H1 (cell line): ENCODE results near the gene IGF2R. TPM values are rescaled to one million over a fixed set of nuclear protein-coding genes. Genes with fewer than 3 reads are reported as not detected.

ENCODE experiments used
- CTCF ChIA-PET: fragments of 300-600 bp; sonication (Branson Sonifier 250); formaldehyde crosslinking; loops from one replicate; lab custom pipeline; 2021; ENCODE audit not compliant: partially characterized antibody; lab: Charles Lee
- POLR2A ChIA-PET: fragments of 300-600 bp; sonication (Branson Sonifier 250); formaldehyde crosslinking; loops from one replicate; lab custom pipeline; 2021; ENCODE audit warnings: inconsistent platforms; ENCODE audit not compliant: partially characterized antibody; lab: Charles Lee
- DNase-seq, 2 experiments: peaks; one replicate each; pipeline versions ENCODE4 v3.0.0 to v3.0.0-alpha.2; 2010 to 2022; ENCODE audit warnings: low spot score in 2 of 2, low read depth in 1 of 2, mixed read lengths in 1 of 2
- FAIRE-seq: peaks from 2 replicates; lab custom pipeline; 2011; peaks lifted over from hg19 to GRCh38; lab: Jason Lieb, UNC
- H2AFZ ChIP-seq: 2 replicates; pipeline ENCODE4 v1.8.1; 2012; ENCODE audit warnings: low read length, inconsistent platforms
- H2AK5ac ChIP-seq: 2 replicates; pipeline ENCODE4 v1.6.1; 2013; ENCODE audit warnings: low read depth, low read length
- H2BK120ac ChIP-seq: replicated peaks from 2 replicates; pipeline ENCODE3; 2013; ENCODE audit warnings: low read depth, low read length, inconsistent platforms
- H2BK12ac ChIP-seq: 2 replicates; pipeline ENCODE4 v1.6.1; 2013; ENCODE audit warnings: low read depth, low read length
- H2BK15ac ChIP-seq: 2 replicates; pipeline ENCODE4 v1.6.1; 2013; ENCODE audit warnings: low read length
- H2BK20ac ChIP-seq: 2 replicates; pipeline ENCODE4 v1.6.1; 2013; ENCODE audit warnings: low read length
- H2BK5ac ChIP-seq: 2 replicates; pipeline ENCODE4 v1.6.1; 2013; ENCODE audit warnings: low read depth, low read length
- H3K14ac ChIP-seq: 2 replicates; pipeline ENCODE4 v1.6.1; 2013; ENCODE audit warnings: inconsistent platforms; ENCODE audit not compliant: insufficient read length
- H3K18ac ChIP-seq: 2 replicates; pipeline ENCODE4 v1.6.1; 2013; ENCODE audit warnings: low read length; ENCODE audit errors: extremely low read depth
- H3K23ac ChIP-seq: 2 replicates; pipeline ENCODE4 v1.6.1; 2013; ENCODE audit warnings: inconsistent platforms; ENCODE audit not compliant: insufficient read length
- H3K23me2 ChIP-seq: 2 replicates; pipeline ENCODE4 v1.6.1; 2013; ENCODE audit warnings: low read depth, low read length
- H3K27ac ChIP-seq: 2 replicates; pipeline ENCODE4 v1.6.1; 2011; ENCODE audit warnings: low read depth, low read length, inconsistent platforms
- H3K27me3 ChIP-seq, 4 experiments: replicated peaks in 1 of 4; 1 replicate in 1 of 4; 2 replicates in 3 of 4; pipeline versions ENCODE4 v1.6.1 to v1.8.1; 2011 to 2013; ENCODE audit warnings: low read length in 3 of 4, mild to moderate bottlenecking in 3 of 4, inconsistent platforms in 2 of 4, mixed read lengths in 2 of 4, moderate library complexity in 1 of 4; ENCODE audit not compliant: control insufficient read depth in 3 of 4, insufficient read depth in 3 of 4; ENCODE audit errors: extremely low read depth in 1 of 4
- H3K36me3 ChIP-seq, 4 experiments: 2 replicates each; pipeline versions ENCODE4 v1.6.1 to v1.8.1; 2011 to 2013; ENCODE audit warnings: mild to moderate bottlenecking in 4 of 4, low read length in 3 of 4, moderate library complexity in 2 of 4, control low read depth in 1 of 4, inconsistent platforms in 1 of 4; ENCODE audit not compliant: insufficient read depth in 4 of 4, control insufficient read depth in 2 of 4
- H3K4ac ChIP-seq: replicated peaks from 2 replicates; pipeline ENCODE3; 2013; ENCODE audit warnings: low read length, low read depth, mixed read lengths, inconsistent platforms; ENCODE audit not compliant: insufficient read length
- H3K4me1 ChIP-seq, 4 experiments: replicated peaks in 1 of 4; 1 replicate in 1 of 4; 2 replicates in 3 of 4; pipeline versions ENCODE4 v1.6.1 to v1.8.1; 2011 to 2013; ENCODE audit warnings: low read length in 3 of 4, inconsistent platforms in 2 of 4, mixed read lengths in 1 of 4; ENCODE audit not compliant: insufficient read depth in 4 of 4, control insufficient read depth in 3 of 4
- H3K4me2 ChIP-seq, 2 experiments: 2 replicates each; pipeline versions ENCODE4 v1.6.1 to v1.8.1; 2011 to 2013; ENCODE audit warnings: low read depth in 2 of 2, low read length in 2 of 2, control low read depth in 1 of 2, inconsistent platforms in 1 of 2, mild to moderate bottlenecking in 1 of 2; ENCODE audit not compliant: insufficient read depth in 1 of 2
- H3K4me3 ChIP-seq, 4 experiments: fragments of 200-600, 300-600 bp in 1 of 4; sonication (generic), shearing (Covaris generic), sonication (Bioruptor Twin) in 1 of 4; 2 replicates each; pipeline versions ENCODE4 v1.5.1 to v1.8.1; 2011 to 2016; ENCODE audit warnings: low read length in 4 of 4, low read depth in 3 of 4, control low read depth in 2 of 4, inconsistent platforms in 2 of 4, mild to moderate bottlenecking in 2 of 4, mixed read lengths in 1 of 4, moderate library complexity in 1 of 4; ENCODE audit not compliant: insufficient read depth in 2 of 4; ENCODE audit errors: extremely low read depth in 1 of 4
- H3K56ac ChIP-seq: replicated peaks from 2 replicates; pipeline ENCODE3; 2013; ENCODE audit warnings: low read depth, mild to moderate bottlenecking, mixed read lengths, low read length, inconsistent platforms; ENCODE audit not compliant: insufficient read length
- H3K79me1 ChIP-seq: 2 replicates; pipeline ENCODE4 v1.6.1; 2013; ENCODE audit warnings: low read depth, low read length, control low read depth
- H3K79me2 ChIP-seq, 2 experiments: 2 replicates each; pipeline versions ENCODE4 v1.6.1 to v1.8.1; 2012 to 2013; ENCODE audit warnings: low read length in 2 of 2, mild to moderate bottlenecking in 2 of 2, inconsistent platforms in 1 of 2; ENCODE audit not compliant: insufficient read depth in 2 of 2, control insufficient read depth in 1 of 2
- H3K9ac ChIP-seq, 4 experiments: replicated peaks in 1 of 4; 1 replicate in 1 of 4; 2 replicates in 3 of 4; pipeline versions ENCODE4 v1.6.1 to v1.8.1; 2011 to 2013; ENCODE audit warnings: low read depth in 3 of 4, low read length in 3 of 4, control low read depth in 2 of 4, mild to moderate bottlenecking in 2 of 4, moderate library complexity in 2 of 4, inconsistent platforms in 1 of 4; ENCODE audit errors: extremely low read depth in 1 of 4
- H3K9me3 ChIP-seq, 2 experiments: 2 replicates each; pipeline versions ENCODE4 v1.6.1 to v1.8.1; 2012 to 2013; ENCODE audit warnings: mild to moderate bottlenecking in 2 of 2, moderate library complexity in 2 of 2, control low read depth in 1 of 2, inconsistent platforms in 1 of 2, low read depth in 1 of 2, low read length in 1 of 2, mixed read lengths in 1 of 2; ENCODE audit not compliant: insufficient read depth in 2 of 2
- H4K20me1 ChIP-seq, 2 experiments: replicated peaks in 1 of 2; 2 replicates each; pipeline versions ENCODE3 to v1.8.1; 2011 to 2013; ENCODE audit warnings: inconsistent platforms in 2 of 2, low read length in 2 of 2, mild to moderate bottlenecking in 1 of 2; ENCODE audit not compliant: insufficient read depth in 2 of 2, control insufficient read depth in 1 of 2
- H4K5ac ChIP-seq: 2 replicates; pipeline ENCODE4 v1.6.1; 2013; ENCODE audit warnings: low read length, low read depth, mixed read lengths, inconsistent platforms; ENCODE audit not compliant: insufficient read length
- H4K8ac ChIP-seq: 2 replicates; pipeline ENCODE4 v1.8.0; 2013; ENCODE audit warnings: mild to moderate bottlenecking, moderate library complexity, low read length, inconsistent platforms; ENCODE audit not compliant: insufficient read depth; ENCODE audit errors: extremely low read depth
- H4K91ac ChIP-seq: replicated peaks from 2 replicates; pipeline ENCODE3; 2013; ENCODE audit warnings: low read length, mixed read lengths, inconsistent platforms; ENCODE audit not compliant: insufficient read length
- EP300 ChIP-seq, 2 experiments: IDR thresholded peaks; 1 replicate in 1 of 2; 2 replicates in 1 of 2; pipeline ENCODE4 v1.6.1; 2011 to 2012; ENCODE audit warnings: low read depth in 2 of 2, low read length in 2 of 2, mild to moderate bottlenecking in 2 of 2, borderline replicate concordance in 1 of 2, inconsistent platforms in 1 of 2, moderate library complexity in 1 of 2
- WGBS, 2 experiments: shearing (Covaris generic) in 1 of 2; methylation state at CpG; one replicate each; pipeline versions ENCODE4 v1.1.6 to v1.1.7; 2013 to 2015; ENCODE audit warnings: low lambda C conversion rate in 2 of 2, mixed read lengths in 2 of 2, inconsistent platforms in 1 of 2, low coverage in 1 of 2, missing lambda C conversion rate in 1 of 2; ENCODE audit not compliant: insufficient replicate concordance in 2 of 2, insufficient coverage in 1 of 2, insufficient read length in 1 of 2; ENCODE audit errors: extremely low coverage in 1 of 2, missing lambda C conversion rate in 1 of 2; 5-methylcytosine and 5-hydroxymethylcytosine counted together
- polyA plus RNA-seq, 7 experiments: library from polyadenylated mRNA; depleted of rRNA in 3 of 7; stranded (reverse) in 5 of 7; unstranded in 2 of 7; fragments of >200 nt in 5 of 7; fragments of 200-250 nt in 2 of 7; gene quantifications; 1 replicate in 5 of 7; 2 replicates in 1 of 7; 4 replicates in 1 of 7; pipeline versions ENCODE4 v1.2.1 to v1.2.3, GENCODE V29; 2011 to 2013; ENCODE audit warnings: missing spikeins in 2 of 7, mixed read lengths in 2 of 7
- total RNA-seq: library from RNA; stranded (reverse); fragmentation: NEBNext Ultra II Directional; extraction: Animal tissue kit (Norgen Biotek cat#: 25700); gene quantifications from 2 replicates; pipeline ENCODE4 v1.2.1, GENCODE V29; 2021
- TF ChIP-seq, protein P1 (sequence below): IDR thresholded peaks from 2 replicates; pipeline ENCODE4 v1.6.1; 2011; ENCODE audit warnings: low read length, improper control_type of control experiment

Gene IGF2R
- total and polyA plus RNA-seq, 2 of the 8 experiments (the other 6 are each of a cell fraction or from before 2014, with no cell fraction given), result 20.6 to 74.1 TPM

DNA sequence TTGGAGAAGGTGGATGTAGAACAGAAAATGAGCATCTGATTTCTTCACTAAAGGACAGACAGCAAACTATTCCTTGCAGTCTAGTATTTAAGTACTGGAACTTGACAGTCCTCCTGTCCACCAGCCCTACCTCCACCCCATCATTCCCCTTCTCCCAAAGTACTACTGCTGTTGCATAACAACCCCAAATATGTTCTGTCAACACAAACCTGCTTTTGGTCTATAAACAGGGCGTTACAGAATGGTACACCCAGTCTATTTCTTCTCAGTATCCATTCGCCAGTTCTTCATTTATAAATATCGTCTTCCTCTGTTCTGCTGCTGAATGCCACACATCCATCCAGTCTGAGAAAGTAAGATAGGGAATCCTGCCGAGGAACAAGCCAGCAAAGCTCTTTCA is 125.1 kb downstream of the IGF2R start:
- Histone ChIP-seq H2AFZ (no peak overlapping the region), H3K4me3 (no peak overlapping the region), H3K79me1 (no peaks in the 10 kb centered on the region; the same call in 1 of the 2 replicates), H4K8ac (no peak overlapping the region), H3K4me1 (no peaks in the 10 kb centered on the region), H3K79me2 (no peaks in the 10 kb centered on the region), H3K18ac (no peak overlapping the region), H2BK120ac (no peak overlapping the region), H2BK20ac (no peak overlapping the region), H3K27ac (no peak overlapping the region), H3K27me3 (no peaks in the 10 kb centered on the region), H3K23ac (no peak overlapping the region), H3K4ac (no peak overlapping the region), H2BK5ac (no peak overlapping the region), H3K9ac (no peak overlapping the region), H2BK15ac (no peak overlapping the region), H4K20me1 (peaks cover 0 to 3% of the 10 kb centered on the region in 2 experiments), H4K91ac (no peak overlapping the region), H2AK5ac (no peak overlapping the region), H3K23me2 (no peaks in the 10 kb centered on the region), H2BK12ac (no peak overlapping the region), H4K5ac (no peak overlapping the region), H3K4me2 (no peak overlapping the region), H3K36me3 (peaks cover 33 to 75% (median 65%) of the 10 kb centered on the region in 4 experiments), H3K56ac (no peak overlapping the region), H3K9me3 (no peaks in the 10 kb centered on the region), H3K14ac (no peak overlapping the region)
- ChIA-PET POLR2A (no interaction called here), CTCF (no interaction called here)
- FAIRE-seq (no peak), DNase-seq (no peak)
- 94% methylated on average over 4 of the region's 4 CpGs; no CpG with 5 or more reads in 1 of the 2 experiments for WGBS, 2 experiments
- TF ChIP-seq, protein P1, sequence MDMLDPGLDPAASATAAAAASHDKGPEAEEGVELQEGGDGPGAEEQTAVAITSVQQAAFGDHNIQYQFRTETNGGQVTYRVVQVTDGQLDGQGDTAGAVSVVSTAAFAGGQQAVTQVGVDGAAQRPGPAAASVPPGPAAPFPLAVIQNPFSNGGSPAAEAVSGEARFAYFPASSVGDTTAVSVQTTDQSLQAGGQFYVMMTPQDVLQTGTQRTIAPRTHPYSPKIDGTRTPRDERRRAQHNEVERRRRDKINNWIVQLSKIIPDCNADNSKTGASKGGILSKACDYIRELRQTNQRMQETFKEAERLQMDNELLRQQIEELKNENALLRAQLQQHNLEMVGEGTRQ, result no peak
- TF ChIP-seq EP300 (IDR thresholded peaks at IDR 0.05; ENCODE audit: borderline replicate concordance in 1 of 2, low read depth in 2 of 2, low read length in 2 of 2), result no peak
